NCI-H2029 (cell line): ENCODE results near the gene RBM18.

Experiments
- DNase-seq: peaks from one replicate; lab custom pipeline; 2025; lab: John Stamatoyannopoulos, UW

The RBM18 gene

DNA sequence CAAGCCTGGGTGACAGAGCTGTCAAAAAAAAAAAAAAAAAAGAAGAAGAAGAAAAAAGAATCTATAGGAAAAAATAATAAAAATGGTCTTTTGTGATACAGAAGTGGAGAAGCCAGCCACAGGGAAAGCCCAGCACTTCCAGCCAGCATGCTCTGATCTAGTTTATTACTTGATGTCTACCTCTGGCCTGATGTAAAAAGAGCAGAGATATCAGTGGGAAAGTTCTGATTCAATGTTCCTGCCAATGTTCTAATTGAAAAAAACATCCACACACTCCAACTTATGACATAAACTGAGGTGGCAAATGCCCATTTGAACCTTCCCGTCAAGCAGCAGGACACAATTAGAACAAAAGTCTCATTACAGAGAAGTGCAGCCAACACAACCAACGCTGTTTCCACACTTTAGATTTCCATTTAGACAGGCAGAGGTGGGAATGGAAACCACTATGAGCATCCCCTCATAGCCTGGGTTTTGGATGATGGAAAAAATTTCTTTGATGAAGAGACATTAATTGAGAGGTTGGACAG, 5.7 kb downstream of the RBM18 start:
- DNase-seq = no peak

DNA sequence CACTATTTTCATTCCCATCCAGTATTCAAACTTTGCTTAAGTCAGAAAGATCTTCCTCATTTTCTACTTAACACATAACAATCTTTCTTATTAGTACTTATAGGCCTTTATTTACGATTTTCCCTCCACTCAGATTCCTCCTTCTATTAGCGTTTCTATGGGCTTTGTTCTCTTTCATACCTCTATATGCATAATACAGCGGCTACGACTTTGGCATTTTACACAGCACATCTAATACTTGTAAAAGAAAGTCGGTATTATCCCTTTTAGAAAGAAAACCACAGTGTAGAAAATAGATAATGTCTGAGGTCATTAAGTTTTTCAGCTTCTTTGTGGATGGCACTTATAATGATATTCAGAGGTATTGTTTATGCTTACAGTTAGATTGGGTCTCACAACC, 8.4 kb downstream of the RBM18 start:
- no peak for DNase-seq

DNA sequence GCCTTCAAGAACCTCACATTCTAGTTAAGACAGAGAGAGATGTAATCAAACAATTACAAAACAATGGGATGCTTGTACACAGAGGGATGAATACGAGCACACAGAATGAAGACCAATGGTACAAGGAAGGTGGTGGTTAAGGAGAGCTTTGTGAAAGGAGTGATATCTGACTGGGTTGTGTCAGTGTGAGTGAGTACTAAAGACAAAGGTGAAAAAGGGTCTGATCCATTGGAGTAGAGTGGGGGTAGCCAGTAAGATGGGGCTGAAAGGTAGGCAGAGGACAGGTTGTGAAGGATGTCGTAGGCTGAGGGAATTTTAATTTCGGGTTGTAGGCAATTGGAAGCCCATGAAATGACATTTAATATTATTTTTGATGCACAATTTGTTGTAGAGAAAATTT, 9.9 kb downstream of the RBM18 start:
- no peak for DNase-seq

DNA sequence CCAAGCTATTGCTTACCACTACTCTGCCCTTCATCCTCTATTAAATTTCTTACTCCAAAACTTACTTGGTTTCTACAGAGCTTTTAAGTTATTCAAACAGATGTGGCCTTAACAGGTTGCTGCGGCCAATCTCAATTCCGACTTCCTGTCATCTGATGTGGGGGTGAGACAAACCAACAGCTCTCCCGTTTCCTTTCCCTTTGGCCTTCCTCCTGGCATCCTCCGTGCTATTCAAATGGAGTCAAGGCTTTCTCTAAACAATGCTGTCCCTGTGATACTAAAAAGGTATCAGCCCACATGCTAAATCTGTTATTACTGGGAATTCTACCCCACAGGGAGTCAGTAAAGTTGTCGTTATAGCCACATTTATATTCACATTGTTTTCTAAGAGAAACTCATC, 11.8 kb downstream of the RBM18 start:
- no peak for DNase-seq

DNA sequence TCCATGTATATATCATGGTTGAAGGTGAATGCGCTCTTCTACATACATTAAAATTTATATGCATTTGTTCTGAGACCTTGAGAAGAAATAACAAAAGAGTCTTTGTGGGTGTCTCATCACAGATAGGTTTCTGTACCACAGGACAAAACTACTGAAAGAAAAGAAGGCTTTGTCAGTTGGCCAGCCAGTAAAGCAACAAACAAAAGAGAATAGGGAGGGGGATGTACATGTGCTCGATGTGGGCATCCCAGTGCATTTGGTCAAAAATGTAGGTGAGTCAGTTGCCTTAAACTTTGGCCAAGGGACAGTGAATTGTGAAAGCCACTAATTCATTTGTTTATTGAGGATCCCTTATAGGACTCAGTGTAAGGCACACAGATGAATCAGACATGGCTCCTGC, 13.3 kb downstream of the RBM18 start:
- no peak for DNase-seq

DNA sequence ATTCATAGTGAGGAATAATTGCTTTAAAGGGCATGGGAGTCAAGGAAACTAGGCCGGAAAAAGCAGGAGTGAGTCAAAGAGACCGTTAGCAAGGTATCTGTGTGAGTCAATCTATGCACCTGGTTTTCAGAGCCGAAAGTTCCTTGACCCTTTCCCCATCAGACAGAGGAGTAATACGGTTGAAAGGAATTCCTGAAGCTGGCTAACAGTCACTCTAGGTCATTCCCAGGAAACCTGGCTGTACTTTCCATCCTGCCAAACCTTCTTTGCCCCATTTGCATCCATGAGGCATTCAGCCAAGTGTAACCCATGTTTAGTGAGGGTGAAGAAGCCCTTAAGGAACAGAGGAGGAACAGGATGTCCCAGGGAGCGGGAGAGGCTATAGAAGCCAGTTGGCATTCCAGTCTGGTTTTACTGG, 16.2 kb downstream of the RBM18 start:
- no peak for DNase-seq

DNA sequence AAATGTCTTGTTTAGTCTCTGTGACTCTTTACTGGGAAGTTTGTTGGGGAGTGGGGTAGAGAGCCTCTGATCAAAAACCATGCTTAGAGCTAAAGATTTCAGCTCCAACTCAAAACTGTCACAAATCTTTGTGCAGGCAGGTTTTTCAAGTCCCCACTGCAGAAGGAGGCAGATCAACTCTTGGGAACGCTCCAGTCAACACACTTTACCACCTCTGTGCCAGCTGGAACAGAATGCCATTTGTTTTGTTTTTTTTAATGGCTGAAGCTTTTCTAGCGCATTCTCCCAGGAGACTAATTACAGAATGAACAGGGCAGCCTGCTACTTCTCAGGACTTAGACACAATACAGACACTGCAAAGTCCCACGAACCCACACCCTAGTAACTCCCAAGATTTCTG, 18.0 kb downstream of the RBM18 start:
- DNase-seq = no peak

DNA sequence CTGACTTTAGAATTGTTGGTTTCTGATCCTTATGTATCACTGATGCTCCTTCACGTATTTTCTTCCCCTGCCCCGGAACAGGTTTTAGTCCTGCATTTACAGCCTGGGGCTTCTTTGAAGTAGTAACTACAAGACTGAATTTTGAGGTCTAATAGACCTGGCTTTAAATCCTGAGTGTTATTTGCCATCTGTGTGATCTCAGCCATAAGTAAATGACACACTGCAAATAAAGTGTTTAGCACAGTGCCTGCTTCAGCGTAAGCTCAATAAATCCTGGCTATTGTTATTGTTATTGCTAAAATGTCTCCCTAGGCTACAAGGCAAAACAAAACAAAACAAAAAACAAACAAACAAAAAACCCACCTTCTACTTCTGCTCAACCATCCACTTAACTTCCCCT, 20.3 kb downstream of the RBM18 start:
- no peak for DNase-seq

DNA sequence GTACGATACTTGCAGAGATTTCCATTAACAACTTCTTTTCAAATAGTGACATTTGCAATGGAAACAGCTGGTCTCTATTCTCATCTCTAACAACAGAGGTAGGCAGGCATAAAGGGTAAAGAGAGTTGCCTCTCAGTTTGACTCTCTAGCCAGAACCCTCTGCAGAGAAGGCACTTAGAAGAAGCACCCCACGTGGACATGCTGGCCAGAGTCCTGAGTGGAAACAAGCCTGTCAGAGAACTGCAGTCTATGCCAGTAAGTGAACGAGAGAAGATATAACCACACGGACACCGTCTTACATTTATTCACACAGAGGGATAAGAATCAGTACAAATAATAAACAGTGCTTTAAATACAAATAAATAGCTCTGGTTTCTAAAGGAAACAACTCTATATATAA, 24.9 kb downstream of the RBM18 start:
- no peak for DNase-seq

DNA sequence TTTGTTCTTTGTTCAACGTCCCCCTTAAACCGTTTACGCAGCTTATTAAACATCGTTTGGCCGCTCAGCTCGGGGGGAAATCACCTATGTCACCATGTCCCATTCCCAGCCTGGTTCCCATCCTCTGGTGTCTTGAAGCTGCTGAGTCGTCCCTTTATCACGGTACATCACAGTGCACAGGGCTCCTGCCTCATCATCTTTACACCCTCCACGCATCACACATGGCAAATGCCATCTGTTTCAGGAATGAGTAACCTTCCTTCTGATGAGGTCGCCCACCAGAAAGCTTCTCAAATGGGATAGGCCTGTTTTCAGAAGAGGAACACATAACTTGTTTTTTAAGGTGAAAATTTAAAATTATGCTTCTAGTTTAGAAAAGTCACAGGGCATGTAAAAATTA, 28.0 kb downstream of the RBM18 start:
- no peak for DNase-seq

DNA sequence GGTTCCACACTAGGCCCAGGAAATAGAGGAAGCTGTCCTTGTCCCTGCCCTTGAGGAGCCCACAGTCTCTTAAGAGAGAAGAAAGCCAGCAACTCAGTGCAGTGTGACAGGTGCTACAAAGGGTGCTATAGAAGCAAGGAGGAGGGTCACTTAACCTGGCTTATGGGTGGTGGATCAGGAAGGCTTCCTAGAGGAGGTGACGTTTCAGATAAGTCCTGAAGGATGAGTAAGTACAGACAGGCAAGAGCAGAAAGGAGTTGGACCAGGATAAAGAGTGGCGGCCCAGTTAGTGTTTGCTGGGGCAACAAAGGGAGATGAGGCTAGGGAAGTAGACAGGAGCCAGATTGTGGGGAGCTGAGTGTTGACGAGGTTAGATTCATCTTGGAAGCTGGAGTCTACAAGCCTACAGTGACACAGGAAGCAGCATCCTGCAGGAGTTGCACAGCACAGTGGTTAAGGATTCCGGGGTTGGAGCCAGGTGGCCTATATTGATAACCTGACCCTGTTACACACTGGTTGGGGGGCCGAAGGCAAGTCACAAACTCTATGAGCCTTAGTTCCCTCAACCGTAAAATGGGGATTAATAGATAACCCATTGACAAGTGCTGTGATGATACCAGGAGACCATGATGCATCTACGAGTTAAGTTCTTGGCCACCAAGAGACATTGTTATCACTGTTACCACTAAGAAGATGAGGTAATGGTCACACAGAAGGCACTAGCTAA, 30.5 kb downstream of the RBM18 start:
- no peak for DNase-seq

DNA sequence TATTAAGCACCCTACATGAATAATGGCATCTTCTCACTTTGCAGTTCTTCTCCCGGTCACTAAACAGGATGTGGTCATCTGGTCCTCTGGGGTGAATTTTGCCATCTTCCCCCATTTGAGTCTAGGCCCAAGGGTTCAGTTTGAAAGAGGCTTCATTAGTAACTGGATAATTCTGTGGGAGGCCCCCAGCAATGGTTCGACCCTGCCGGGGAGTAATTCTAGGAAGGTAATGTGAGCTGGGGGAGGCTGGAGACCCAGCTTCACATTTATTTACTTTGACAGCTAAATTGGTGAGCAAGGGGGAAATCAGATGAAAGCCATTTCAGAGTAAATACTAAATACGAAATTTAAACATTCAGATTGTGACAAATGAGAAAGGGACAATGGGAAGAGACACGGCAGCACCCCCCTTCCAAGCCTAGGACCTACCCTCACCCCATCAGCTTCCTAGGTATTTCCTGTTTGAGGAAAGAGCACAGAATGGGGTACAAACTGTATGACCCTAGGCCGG, 31.8 kb downstream of the RBM18 start:
- DNase-seq = no peak

DNA sequence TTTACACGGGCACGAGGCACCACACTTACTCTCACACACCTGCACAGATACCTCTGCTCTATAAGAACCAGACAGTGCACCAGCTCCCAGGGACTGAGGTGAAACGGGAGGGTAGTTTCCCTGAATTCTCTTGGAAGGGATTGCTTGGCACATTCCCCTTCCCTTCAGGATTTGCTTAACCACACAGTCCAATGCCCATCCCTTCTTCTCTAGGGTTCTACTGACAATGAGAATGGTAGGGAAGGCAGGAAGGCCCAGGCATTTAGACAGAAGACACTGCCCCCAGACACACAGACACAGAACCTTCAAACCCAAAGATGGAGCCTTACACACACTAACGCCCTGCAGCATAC, 35.2 kb downstream of the RBM18 start:
- DNase-seq = no peak

DNA sequence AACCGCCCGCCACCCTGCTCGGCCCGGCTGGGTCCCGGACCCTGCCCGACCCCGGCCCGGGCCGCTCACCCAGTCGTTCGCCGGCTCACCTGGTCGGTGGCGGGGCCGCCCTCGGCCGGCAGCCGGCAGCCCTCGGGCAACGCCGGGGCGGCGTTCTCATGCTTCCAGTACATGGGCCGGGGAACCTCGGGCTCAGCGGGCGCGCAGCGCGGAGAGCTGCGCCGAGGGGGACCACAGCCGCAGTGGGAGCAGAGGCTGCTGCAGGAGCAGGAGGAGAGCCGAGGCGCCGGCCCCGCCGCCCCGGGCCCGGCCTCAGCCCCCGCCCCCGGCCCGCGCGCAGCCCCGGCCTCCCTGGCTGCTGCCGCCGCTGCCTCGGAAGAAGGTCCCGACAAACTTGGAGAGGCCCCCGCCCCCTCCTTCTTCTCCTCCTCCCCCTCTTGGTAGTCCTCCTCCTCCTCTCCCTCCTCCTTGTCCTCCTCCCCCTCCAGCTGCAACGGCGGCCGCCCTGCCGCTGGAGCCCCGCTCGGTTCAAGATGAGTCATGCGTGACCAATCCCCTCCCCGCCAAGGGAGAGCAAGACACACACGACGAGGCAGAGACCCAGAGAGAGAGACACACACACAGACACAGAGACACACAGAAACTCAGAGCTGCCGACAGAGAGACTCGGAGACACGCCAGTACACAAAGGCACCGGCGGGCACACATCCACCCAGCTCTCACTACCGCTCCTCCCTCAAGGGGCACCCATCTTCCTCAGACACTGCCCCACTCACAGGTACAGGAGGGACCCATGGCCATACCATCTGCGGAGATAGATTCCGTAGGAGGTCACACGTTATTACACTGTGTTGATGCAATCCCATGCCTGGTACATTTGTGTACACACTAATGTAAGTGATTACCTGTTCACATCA, 35.8 kb downstream of the RBM18 start, which contains the start of gene LHX6:
TSS of gene LHX6 (minus strand) at position 390 of the 917 bp plus-strand sequence. CDS start at position 173, 217 bp downstream.
- DNase-seq = no peak

DNA sequence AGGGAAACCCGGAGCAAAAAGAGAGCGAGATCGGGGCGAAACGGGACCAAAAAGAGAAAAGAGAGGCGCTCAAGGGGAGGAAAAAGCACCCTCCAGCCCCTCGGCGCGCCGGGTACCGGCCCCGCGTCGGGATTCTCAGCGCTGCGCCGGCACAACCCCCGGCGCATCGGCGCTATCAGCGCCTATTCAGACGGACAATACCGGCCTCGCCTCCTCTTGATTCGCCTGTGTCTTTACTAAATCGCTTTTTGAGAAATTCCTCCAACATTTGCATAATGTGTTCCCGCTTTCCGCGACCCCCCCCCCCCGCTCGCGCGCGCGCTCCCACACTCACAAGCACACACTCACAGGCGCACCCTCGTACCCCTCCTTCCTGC, 36.5 kb downstream of the RBM18 start:
- DNase-seq = no peak

DNA sequence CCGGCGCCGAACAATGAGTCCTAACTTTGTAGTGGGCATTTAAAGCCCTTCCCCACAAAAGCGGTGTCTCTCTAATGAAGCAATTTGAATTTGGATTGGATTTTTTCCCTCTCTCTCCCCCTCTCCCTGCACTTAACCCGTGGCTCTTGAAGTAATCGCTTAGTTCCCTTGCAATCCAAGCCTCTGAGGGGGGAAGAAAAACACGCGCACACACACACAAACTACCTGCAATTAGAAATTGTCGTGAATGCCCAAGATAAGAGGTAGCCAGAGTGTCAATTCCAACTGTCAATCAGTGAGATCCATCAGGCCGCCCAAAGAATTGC, 37.1 kb downstream of the RBM18 start:
- no peak for DNase-seq

DNA sequence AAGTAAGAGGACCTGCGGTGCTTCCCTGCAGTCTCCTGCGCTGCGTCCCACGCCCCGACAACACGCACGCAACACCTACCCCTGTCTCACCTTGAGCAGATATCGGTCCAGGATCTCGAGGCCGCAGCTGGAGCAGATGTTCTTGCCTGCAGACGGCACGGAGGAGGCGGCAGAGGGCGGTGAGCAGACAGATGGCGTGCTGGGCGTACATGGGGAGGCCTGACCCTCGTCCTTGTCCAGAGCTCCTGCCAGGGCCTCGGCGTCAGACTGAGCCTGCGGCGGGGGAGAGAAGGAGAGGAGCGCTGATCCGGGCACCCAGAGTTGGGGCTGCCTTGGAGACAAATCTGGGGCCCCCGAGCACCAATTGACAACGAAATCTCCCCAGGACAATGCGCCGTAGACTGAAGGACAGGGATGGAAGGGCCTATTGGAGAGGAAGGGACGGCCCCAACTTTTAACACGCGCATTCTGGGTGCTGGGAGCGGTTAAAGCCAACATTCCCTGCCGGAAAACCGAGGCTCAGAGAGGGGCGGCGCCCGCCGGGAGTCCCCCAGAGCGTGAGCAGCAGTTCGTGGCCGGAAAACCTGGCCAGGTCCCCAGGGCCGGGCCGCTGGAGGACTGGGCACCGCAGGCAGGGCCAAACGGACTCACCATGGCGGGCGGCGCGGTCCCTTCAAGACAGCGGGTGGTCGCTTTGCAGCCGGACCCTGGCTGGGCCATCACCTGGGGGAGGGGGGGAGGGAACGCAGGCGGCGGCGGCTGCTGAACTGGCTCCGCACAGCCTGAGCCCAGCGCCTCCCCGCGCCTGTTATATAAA, 37.7 kb downstream of the RBM18 start:
- no peak for DNase-seq

DNA sequence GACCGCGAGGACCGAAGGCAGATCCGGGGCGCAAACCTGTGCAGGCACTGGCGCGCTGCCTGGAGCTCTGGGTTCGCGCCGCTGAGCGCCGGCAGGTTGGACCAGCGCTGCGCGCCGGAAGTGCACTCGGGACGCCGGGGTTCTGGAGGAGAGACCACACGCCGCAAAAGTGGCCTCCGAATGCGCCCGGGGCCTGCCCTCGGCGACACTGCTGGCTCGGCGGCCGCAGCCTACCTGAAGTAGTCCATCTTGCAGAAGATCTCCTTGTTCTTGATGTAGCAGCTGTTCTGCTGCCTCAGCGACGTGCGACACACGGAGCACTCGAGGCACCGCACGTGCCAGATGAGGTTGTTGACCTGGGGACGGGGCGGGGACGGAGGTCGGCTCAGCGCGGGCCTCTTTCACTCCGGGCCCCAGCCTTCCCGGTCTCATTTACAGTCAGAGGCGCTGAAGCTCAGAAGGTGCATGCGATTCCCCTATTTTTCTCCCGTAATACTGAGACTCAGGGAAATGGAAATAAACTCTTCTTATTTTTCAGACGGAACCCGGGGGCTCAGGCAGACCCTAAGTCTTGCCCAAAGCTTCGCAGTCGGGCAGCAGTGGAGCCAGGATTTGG, 38.4 kb downstream of the RBM18 start:
- no peak for DNase-seq

DNA sequence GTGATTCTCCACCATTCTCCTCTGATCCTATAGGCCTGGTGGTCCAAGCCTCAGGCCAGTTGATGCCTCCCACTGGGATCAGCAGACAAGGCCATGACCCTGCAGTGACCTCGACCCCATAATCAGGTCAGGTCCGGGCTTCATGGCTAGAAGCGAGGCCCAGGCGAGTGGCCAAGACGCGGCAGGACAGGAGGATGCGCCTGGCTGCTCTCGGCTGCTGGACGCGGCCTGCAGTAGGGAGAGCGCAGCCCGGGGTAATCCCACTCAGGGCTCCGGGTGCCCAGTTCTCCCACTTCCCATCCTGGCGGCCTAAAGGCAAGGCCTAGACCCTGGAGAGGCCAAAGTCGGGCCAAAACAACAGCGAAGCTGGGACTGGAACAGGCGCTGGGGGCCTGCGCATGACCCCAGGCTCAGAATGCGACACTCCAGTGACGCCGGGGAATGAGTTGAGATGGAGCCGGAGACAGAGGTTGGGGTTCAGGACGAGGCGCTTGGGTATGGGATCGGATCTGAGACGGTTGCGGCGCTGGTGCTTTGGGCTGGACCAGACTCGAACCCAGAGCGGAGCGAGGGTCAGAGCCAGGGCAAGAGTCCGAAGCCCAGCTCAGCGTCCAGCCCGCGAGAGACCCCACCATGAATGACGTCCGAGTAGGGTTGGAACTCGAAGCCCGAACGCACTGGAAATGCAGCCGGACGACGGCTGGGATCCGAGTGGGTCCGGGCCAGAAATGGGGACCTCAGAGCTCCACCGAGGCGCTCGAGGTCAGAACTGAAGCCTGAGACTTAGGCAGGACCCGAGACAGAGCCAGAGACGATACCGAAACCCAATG, 39.1 kb downstream of the RBM18 start:
- no peak for DNase-seq

DNA sequence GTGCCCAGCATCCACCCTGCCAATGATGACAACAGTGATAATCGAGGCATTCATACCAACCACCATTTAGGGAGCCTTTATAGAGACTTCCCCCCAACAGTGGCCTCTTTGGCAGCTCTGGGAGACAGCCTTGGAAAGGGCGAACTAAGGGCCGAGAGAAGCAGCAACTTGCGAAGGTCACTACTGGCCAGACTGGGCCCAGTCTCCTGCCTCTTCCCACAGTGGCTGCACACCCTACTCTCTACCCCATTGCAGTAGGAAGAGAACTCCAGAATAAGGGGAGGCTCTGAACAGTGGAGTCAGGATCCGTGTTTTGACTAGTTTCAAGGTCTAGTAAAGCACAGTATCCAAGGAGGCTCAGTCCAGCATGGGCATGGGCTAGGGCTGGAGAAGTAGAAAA, 41.2 kb downstream of the RBM18 start:
- DNase-seq = no peak

DNA sequence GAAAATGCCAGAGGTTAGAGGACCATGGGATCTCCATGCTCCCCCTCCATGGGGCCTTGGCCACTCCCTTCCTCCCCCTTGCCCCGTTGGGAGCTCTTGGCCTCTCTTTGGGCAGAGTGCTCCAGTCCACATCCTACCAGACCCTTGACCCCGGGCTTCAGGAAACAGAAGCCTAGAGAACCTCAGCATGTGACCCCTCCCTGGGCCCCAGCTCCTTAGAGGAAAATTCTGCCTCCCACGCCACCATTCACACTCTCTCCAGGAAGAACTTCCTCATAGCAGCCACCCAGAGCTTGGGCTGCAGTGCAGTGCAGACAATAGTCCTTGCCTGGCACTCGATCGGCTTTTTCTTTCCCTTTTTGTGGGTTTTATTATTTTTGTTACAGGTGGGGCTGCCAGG, 41.8 kb downstream of the RBM18 start:
- no peak for DNase-seq
